ENCODE data around the gene WDCP. TPM values are rescaled to one million over a fixed set of nuclear protein-coding genes. Genes with fewer than 3 reads are reported as not detected.

WDCP gene
- total RNA-seq, 4 donors from 2014 or later, result 2.5 to 8.5 (median 4.1) TPM

- H3K9me3 ChIP-seq, result no peaks in the 10 kb centered on the region
- no peak overlapping the region for H3K27ac ChIP-seq
- H3K27me3 ChIP-seq, result no peaks in the 10 kb centered on the region
- peak in 1 of 2 donors; percentile 67 for DNase-seq (ENCODE audit: low spot score in 2 of 2)
- TF ChIP-seq POLR2A (IDR thresholded peaks at IDR 0.05), result no peak
- no peak for TF ChIP-seq EP300 (IDR thresholded peaks at IDR 0.05)
- no peak for TF ChIP-seq CTCF (IDR thresholded peaks at IDR 0.05)
- no peak for TF ChIP-seq POLR2AphosphoS5 (IDR thresholded peaks at IDR 0.05)
- H3K4me1 ChIP-seq, result no peaks in the 10 kb centered on the region
- no peak overlapping the region for H3K4me3 ChIP-seq
- H3K36me3 ChIP-seq, result peaks cover 21% of the 10 kb centered on the region
- no CpG with 5 or more reads among the region's 16 CpGs for WGBS
Measured at GRCh38 chr2:24022975-24023575, 24.1 kb downstream of the WDCP start.

GRCh38 chr2:24022324-24022974 lies 24.7 kb downstream of the WDCP start:
- H3K27ac ChIP-seq, result no peak overlapping the region
- no peaks in the 10 kb centered on the region for H3K27me3 ChIP-seq
- H3K4me3 ChIP-seq, result no peak overlapping the region
- DNase-seq (ENCODE audit: low spot score in 2 of 2), result peak in 1 of 2 donors; percentile 48
- 91% methylated on average over 13 of the region's 14 CpGs for WGBS
- TF ChIP-seq EP300 (IDR thresholded peaks at IDR 0.05) (no peak), CTCF (IDR thresholded peaks at IDR 0.05) (no peak), POLR2A (IDR thresholded peaks at IDR 0.05) (no peak), POLR2AphosphoS5 (IDR thresholded peaks at IDR 0.05) (no peak)
- H3K36me3 ChIP-seq, result peaks cover 21% of the 10 kb centered on the region
- H3K4me1 ChIP-seq, result no peaks in the 10 kb centered on the region
- H3K9me3 ChIP-seq, result no peaks in the 10 kb centered on the region

- no peaks in the 10 kb centered on the region for H3K4me1 ChIP-seq
- peak in 1 of 2 donors; percentile 75 for DNase-seq (ENCODE audit: low spot score in 2 of 2)
- H3K4me3 ChIP-seq, result no peak overlapping the region
- no peak overlapping the region for H3K27ac ChIP-seq
- WGBS, result 78% methylated on average over 6 of the region's 19 CpGs
- TF ChIP-seq POLR2A (IDR thresholded peaks at IDR 0.05) (no peak), EP300 (IDR thresholded peaks at IDR 0.05) (no peak), POLR2AphosphoS5 (IDR thresholded peaks at IDR 0.05) (no peak), CTCF (IDR thresholded peaks at IDR 0.05) (no peak)
- no peaks in the 10 kb centered on the region for H3K9me3 ChIP-seq
- peaks cover 21% of the 10 kb centered on the region for H3K36me3 ChIP-seq
- no peaks in the 10 kb centered on the region for H3K27me3 ChIP-seq
Measured at GRCh38 chr2:24021122-24021998, 25.8 kb downstream of the WDCP start.

- TF ChIP-seq EP300 (IDR thresholded peaks at IDR 0.05) (no peak), POLR2AphosphoS5 (IDR thresholded peaks at IDR 0.05) (no peak), POLR2A (IDR thresholded peaks at IDR 0.05) (no peak), CTCF (IDR thresholded peaks at IDR 0.05) (no peak)
- H3K4me1 ChIP-seq, result no peaks in the 10 kb centered on the region
- DNase-seq (ENCODE audit: low spot score in 2 of 2), result no peak
- H3K27ac ChIP-seq, result no peak overlapping the region
- H3K36me3 ChIP-seq, result peaks cover 21% of the 10 kb centered on the region
- no peaks in the 10 kb centered on the region for H3K27me3 ChIP-seq
- no peaks in the 10 kb centered on the region for H3K9me3 ChIP-seq
- no peak overlapping the region for H3K4me3 ChIP-seq
- WGBS, result 65% methylated on average over 4 of the region's 4 CpGs
Measured at GRCh38 chr2:24020244-24020643, 26.9 kb downstream of the WDCP start.

- H3K27me3 ChIP-seq, result no peaks in the 10 kb centered on the region
- no peak for DNase-seq (ENCODE audit: low spot score in 2 of 2)
- no peak overlapping the region for H3K4me3 ChIP-seq
- peaks cover 19% of the 10 kb centered on the region for H3K36me3 ChIP-seq
- H3K9me3 ChIP-seq, result no peaks in the 10 kb centered on the region
- no peak overlapping the region for H3K27ac ChIP-seq
- 75% methylated on average over 5 of the region's 5 CpGs for WGBS
- no peak for TF ChIP-seq CTCF (IDR thresholded peaks at IDR 0.05)
- no peak for TF ChIP-seq POLR2AphosphoS5 (IDR thresholded peaks at IDR 0.05)
- TF ChIP-seq POLR2A (IDR thresholded peaks at IDR 0.05), result no peak
- no peak for TF ChIP-seq EP300 (IDR thresholded peaks at IDR 0.05)
- no peaks in the 10 kb centered on the region for H3K4me1 ChIP-seq
Measured at GRCh38 chr2:24019729-24020128, 27.5 kb downstream of the WDCP start.
